OCI-LY3 (cell line): ENCODE data around the gene ANKRD34B.
A peak's percentile ranks its signal among the peaks of the same experiment; 100 is the strongest.

Source experiments
- H2AFZ ChIP-seq: fragments of 200-600, 300-600 bp; shearing (Covaris generic); 2 replicates; pipeline ENCODE4 v1.6.0; 2014; ENCODE audit warnings: antibody characterized with exemption, low read depth, low read length
- H3K27ac ChIP-seq: fragments of 200-600, 300-600 bp; sonication (generic); 2 replicates; pipeline ENCODE4 v1.5.1; 2014; ENCODE audit warnings: mild to moderate bottlenecking, low read length, moderate library complexity, mixed read lengths
- H3K27me3 ChIP-seq: fragments of 200-600, 300-600 bp; sonication (generic); 2 replicates; pipeline ENCODE4 v1.6.1; 2014; ENCODE audit warnings: low read depth, low read length, mixed read lengths
- H3K36me3 ChIP-seq: fragments of 200-600, 300-600 bp; sonication (generic); replicated peaks from 2 replicates; pipeline ENCODE3; 2014; ENCODE audit warnings: low read depth, low read length, mixed read lengths
- H3K4me1 ChIP-seq: fragments of 300-600, 200-600 bp; sonication (generic); 2 replicates; pipeline ENCODE4 v1.6.1; 2014; ENCODE audit warnings: low read length, mixed read lengths
- H3K4me2 ChIP-seq: fragments of 200-600, 300-600 bp; sonication (generic); 2 replicates; pipeline ENCODE4 v1.6.1; 2014; ENCODE audit warnings: low read length, mixed read lengths
- H3K4me3 ChIP-seq: fragments of 300-600, 200-600 bp; sonication (generic); 2 replicates; pipeline ENCODE4 v1.5.1; 2014; ENCODE audit warnings: antibody characterized with exemption, mild to moderate bottlenecking, low read length, moderate library complexity
- H3K79me2 ChIP-seq: fragments of 300-600, 200-600 bp; shearing (Covaris generic); 2 replicates; pipeline ENCODE4 v1.6.1; 2014; ENCODE audit warnings: mild to moderate bottlenecking, low read length, mixed read lengths
- H3K9ac ChIP-seq: fragments of 300-600, 200-600 bp; shearing (Covaris generic); 2 replicates; pipeline ENCODE4 v1.6.0; 2014; ENCODE audit warnings: mild to moderate bottlenecking, low read length, moderate library complexity
- H3K9me3 ChIP-seq: fragments of 200-600, 300-600 bp; shearing (Covaris generic); 2 replicates; pipeline ENCODE4 v1.6.1; 2014; ENCODE audit warnings: low read length, mixed read lengths; ENCODE audit not compliant: insufficient read depth
- H4K20me1 ChIP-seq: fragments of 200-600, 300-600 bp; sonication (generic); 2 replicates; pipeline ENCODE4 v1.6.1; 2016; ENCODE audit warnings: low read length, mixed read lengths; ENCODE audit not compliant: insufficient read depth
- EZH2phosphoT487 ChIP-seq: fragments of 200-600 bp; shearing (Covaris generic); IDR thresholded peaks from 2 replicates; pipeline ENCODE4 v1.6.1; 2018; ENCODE audit warnings: antibody characterized with exemption, mixed run types, low read depth
- TF ChIP-seq, protein P1 (sequence below): fragments of 200-600, 300-600 bp; sonication (generic); IDR thresholded peaks from 2 replicates; pipeline ENCODE4 v1.5.1; 2014; ENCODE audit warnings: antibody characterized with exemption, low read length, low read depth

ANKRD34B gene

DNA sequence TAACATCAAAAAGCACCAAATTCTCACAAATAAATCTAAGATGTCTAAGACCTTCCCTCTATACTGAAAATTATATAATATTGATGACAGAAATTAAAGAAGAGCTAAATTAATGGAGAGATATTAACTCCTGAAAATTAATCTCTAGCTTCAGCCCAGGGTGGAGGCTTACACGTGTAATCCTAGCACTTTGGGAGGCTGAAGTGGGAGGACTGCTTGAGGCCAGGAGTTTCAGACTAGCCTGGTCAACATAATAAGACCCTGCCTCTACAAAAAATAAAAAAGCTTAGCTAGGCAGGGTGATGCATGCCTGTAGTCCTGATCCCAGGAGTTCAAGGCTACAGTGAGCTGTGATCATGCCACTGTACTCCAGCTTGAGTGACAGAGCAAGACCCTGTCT is 39.6 kb upstream of the ANKRD34B start:
- H3K4me3 ChIP-seq: no peak overlapping the region
- TF ChIP-seq, protein P1, sequence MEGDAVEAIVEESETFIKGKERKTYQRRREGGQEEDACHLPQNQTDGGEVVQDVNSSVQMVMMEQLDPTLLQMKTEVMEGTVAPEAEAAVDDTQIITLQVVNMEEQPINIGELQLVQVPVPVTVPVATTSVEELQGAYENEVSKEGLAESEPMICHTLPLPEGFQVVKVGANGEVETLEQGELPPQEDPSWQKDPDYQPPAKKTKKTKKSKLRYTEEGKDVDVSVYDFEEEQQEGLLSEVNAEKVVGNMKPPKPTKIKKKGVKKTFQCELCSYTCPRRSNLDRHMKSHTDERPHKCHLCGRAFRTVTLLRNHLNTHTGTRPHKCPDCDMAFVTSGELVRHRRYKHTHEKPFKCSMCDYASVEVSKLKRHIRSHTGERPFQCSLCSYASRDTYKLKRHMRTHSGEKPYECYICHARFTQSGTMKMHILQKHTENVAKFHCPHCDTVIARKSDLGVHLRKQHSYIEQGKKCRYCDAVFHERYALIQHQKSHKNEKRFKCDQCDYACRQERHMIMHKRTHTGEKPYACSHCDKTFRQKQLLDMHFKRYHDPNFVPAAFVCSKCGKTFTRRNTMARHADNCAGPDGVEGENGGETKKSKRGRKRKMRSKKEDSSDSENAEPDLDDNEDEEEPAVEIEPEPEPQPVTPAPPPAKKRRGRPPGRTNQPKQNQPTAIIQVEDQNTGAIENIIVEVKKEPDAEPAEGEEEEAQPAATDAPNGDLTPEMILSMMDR: no peak
- no peak overlapping the region for H3K27ac ChIP-seq

DNA sequence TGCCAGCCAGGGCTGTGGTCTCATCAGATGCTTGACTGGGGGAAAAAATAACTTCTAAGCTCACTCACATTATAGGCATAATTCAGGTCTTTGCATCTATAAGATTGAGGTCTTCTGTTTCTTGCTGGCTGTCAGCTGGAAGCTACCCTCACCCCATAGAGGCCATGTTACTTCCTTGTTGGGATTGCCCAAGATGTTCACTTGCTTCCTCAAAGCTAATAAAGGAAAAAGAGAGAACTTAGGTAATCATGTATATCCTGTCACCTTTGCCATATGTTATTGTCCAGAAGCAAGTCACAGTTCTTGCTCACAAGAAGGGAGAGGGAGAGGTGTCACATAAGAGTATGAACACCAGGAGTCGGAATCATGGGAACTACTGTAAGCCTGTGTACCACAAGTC is 38.7 kb upstream of the ANKRD34B start:
- Histone ChIP-seq H4K20me1 (no peaks in the 10 kb centered on the region), H3K36me3 (peaks cover 7% of the 10 kb centered on the region), H3K27ac (no peak overlapping the region), H3K9me3 (0 out of 2 replicates have a peak, but pooled peaks cover 4% of the 10 kb centered on the region), H3K9ac (no peak overlapping the region), H3K27me3 (no peaks in the 10 kb centered on the region), H3K79me2 (no peaks in the 10 kb centered on the region), H3K4me1 (peaks cover 7% of the 10 kb centered on the region), H2AFZ (no peak overlapping the region), H3K4me2 (no peak overlapping the region), H3K4me3 (no peak overlapping the region)
- TF ChIP-seq, protein P1: no peak
- no peak for TF ChIP-seq EZH2phosphoT487

More for the DNA sequence above, 39.6 kb upstream of the ANKRD34B start:
- Histone ChIP-seq H3K9ac (no peak overlapping the region), H3K9me3 (0 out of 2 replicates have a peak, but pooled peaks cover 4% of the 10 kb centered on the region), H2AFZ (no peak overlapping the region), H3K36me3 (peaks cover 7% of the 10 kb centered on the region), H3K79me2 (no peaks in the 10 kb centered on the region), H3K27me3 (no peaks in the 10 kb centered on the region), H3K4me1 (peaks cover 7% of the 10 kb centered on the region), H3K4me2 (no peak overlapping the region), H4K20me1 (no peaks in the 10 kb centered on the region)

DNA sequence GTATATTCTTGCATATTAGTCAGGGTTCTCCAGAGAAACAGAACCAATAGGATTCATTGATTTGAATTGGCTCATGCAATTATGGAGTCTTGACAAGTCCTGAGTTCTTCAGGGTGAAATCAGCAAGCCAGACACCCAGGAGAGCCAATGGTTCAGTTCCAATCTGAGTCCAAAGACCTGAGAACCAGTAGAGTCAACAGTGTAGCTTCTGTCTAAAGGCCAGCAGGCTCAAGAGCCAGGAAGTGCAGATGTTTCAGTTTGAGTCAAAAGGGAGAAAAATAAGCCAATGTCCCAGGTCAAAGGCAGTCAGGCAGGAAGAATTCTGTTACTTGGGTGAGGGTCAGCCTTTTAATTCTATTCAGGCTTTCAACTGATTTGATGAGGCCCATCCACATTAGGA is 37.8 kb upstream of the ANKRD34B start:
- Histone ChIP-seq H3K4me3 (no peak overlapping the region), H3K9ac (no peak overlapping the region), H2AFZ (no peak overlapping the region), H4K20me1 (no peaks in the 10 kb centered on the region), H3K4me1 (peaks cover 7% of the 10 kb centered on the region), H3K27ac (no peak overlapping the region), H3K27me3 (no peaks in the 10 kb centered on the region), H3K79me2 (no peaks in the 10 kb centered on the region), H3K9me3 (0 out of 2 replicates have a peak, but pooled peaks cover 4% of the 10 kb centered on the region), H3K36me3 (peaks cover 7% of the 10 kb centered on the region), H3K4me2 (peak overlapping the region; percentile 12; the same call in 1 of the 2 replicates)
- TF ChIP-seq EZH2phosphoT487: no peak
- TF ChIP-seq, protein P1: no peak

DNA sequence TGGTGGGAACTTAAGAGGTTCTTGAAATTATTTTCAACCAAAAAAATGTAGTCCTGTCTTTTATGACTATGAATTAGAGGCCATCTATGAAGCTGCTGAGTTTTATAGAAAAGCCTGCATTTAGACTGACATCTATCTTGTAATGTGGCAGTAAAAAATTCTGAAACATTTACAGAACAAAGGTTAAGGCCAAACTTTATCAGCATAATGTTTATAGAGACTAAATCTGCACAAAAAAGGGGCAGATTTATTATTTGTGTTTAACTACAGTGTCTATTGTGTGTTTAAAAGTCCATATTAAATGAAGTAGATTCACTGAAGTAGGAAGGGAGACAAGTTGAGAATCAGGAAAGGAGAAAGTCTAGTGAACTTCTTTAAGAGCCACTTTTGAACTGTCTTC is 37.3 kb upstream of the ANKRD34B start:
- H3K4me1 ChIP-seq: peaks cover 7% of the 10 kb centered on the region
- H3K9ac ChIP-seq: no peak overlapping the region
- no peak for TF ChIP-seq EZH2phosphoT487
- TF ChIP-seq, protein P1: no peak
- no peaks in the 10 kb centered on the region for H4K20me1 ChIP-seq
- H3K4me2 ChIP-seq: no peak overlapping the region
- H3K4me3 ChIP-seq: no peak overlapping the region
- no peak overlapping the region for H2AFZ ChIP-seq
- H3K27me3 ChIP-seq: no peaks in the 10 kb centered on the region
- H3K36me3 ChIP-seq: peaks cover 7% of the 10 kb centered on the region
- H3K79me2 ChIP-seq: no peaks in the 10 kb centered on the region
- H3K9me3 ChIP-seq: 0 out of 2 replicates have a peak, but pooled peaks cover 4% of the 10 kb centered on the region
- no peak overlapping the region for H3K27ac ChIP-seq
